Testis (tissue), 3 donors: ENCODE data around the gene CEP85L. TPM values are rescaled to one million over a fixed set of nuclear protein-coding genes. Genes with fewer than 3 reads are reported as not detected.

Experiments
- DNase-seq: peaks from one replicate; pipeline ENCODE4 v3.0.0-alpha.2; 2019
- H3K27ac ChIP-seq, 2 donors: fragments of 200-600 bp; sonication (generic); one replicate each; pipeline ENCODE4 v1.5.1; 2019
- H3K27me3 ChIP-seq: fragments of 200-600 bp; sonication (generic); one replicate; pipeline ENCODE4 v1.5.1; 2019
- H3K36me3 ChIP-seq: fragments of 200-600 bp; sonication (generic); one replicate; pipeline ENCODE4 v1.5.1; 2017; ENCODE audit warnings: low read depth; ENCODE audit errors: missing control alignments
- H3K4me1 ChIP-seq: fragments of 200-600 bp; sonication (generic); one replicate; pipeline ENCODE4 v1.5.1; 2019
- H3K4me3 ChIP-seq, 2 donors: fragments of 200-600 bp; sonication (generic); one replicate each; pipeline ENCODE4 v1.5.1; 2017 to 2019
- H3K9me3 ChIP-seq: fragments of 200-600 bp; sonication (generic); one replicate; pipeline ENCODE4 v1.5.1; 2017
- POLR2A ChIP-seq: fragments of 450-650 bp; IDR thresholded peaks from one replicate; pipeline ENCODE4 v1.6.1; 2017; ENCODE audit warnings: antibody characterized with exemption, mild to moderate bottlenecking, moderate library complexity
- WGBS, 2 donors: methylation state at CpG; one replicate each; pipeline ENCODE4 v1.1.5; 2018; 5-methylcytosine and 5-hydroxymethylcytosine counted together
- intact Hi-C: fragments of 100-400 bp; cut with DNase I; formaldehyde crosslinking; loops from one replicate; pipeline ENCODE4 v1.15.1; 2023; ENCODE audit warnings: low total_unique reads
- polyA plus RNA-seq: library from polyadenylated mRNA; stranded (reverse); fragments of 350-450 nt; fragmentation: Illumina TruSeq; extraction: RNeasy Lipid Tissue Mini Kit (QIAGEN cat#74804); gene quantifications from one replicate; pipeline ENCODE4 v1.2.3, GENCODE V29; 2014; ENCODE audit warnings: low read depth, low replicate concordance; ENCODE audit not compliant: insufficient read depth
- total RNA-seq, 2 donors: library from RNA; depleted of rRNA; stranded (reverse); fragments of >200 nt; gene quantifications; one replicate each; pipeline ENCODE4 v1.2.3, GENCODE V29; 2016
- TF ChIP-seq, protein P1 (sequence below), 3 experiments: fragments of 450-650 bp in 2 of 3; fragments of 200-600 bp in 1 of 3; sonication (generic) in 1 of 3; IDR thresholded peaks; one replicate each; pipeline ENCODE4 v1.5.1; 2016 to 2019; ENCODE audit warnings: antibody characterized with exemption in 3 of 3, mild to moderate bottlenecking in 2 of 3, moderate library complexity in 1 of 3

CEP85L gene
- total and polyA plus RNA-seq, 3 donors from 2014 or later: 63.7 to 80.7 (median 78.8) TPM

GRCh38 chr6:118648866-118649554 lies 2.4 kb downstream of the CEP85L start:
- intact Hi-C loops: no loop called here
- TF ChIP-seq, protein P1, sequence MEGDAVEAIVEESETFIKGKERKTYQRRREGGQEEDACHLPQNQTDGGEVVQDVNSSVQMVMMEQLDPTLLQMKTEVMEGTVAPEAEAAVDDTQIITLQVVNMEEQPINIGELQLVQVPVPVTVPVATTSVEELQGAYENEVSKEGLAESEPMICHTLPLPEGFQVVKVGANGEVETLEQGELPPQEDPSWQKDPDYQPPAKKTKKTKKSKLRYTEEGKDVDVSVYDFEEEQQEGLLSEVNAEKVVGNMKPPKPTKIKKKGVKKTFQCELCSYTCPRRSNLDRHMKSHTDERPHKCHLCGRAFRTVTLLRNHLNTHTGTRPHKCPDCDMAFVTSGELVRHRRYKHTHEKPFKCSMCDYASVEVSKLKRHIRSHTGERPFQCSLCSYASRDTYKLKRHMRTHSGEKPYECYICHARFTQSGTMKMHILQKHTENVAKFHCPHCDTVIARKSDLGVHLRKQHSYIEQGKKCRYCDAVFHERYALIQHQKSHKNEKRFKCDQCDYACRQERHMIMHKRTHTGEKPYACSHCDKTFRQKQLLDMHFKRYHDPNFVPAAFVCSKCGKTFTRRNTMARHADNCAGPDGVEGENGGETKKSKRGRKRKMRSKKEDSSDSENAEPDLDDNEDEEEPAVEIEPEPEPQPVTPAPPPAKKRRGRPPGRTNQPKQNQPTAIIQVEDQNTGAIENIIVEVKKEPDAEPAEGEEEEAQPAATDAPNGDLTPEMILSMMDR (IDR thresholded peaks at IDR 0.05): no peak
- TF ChIP-seq POLR2A: no peak
- H3K27ac ChIP-seq: peak overlapping the region in 1 of 2 donors; percentile 99
- H3K4me1 ChIP-seq: peaks cover 21% of the 10 kb centered on the region
- DNase-seq: no peak
- no peaks in the 10 kb centered on the region for H3K27me3 ChIP-seq
- H3K9me3 ChIP-seq: no peaks in the 10 kb centered on the region
- 12 to 33% methylated on average over 2 of the region's 2 CpGs for WGBS, 2 donors
- H3K36me3 ChIP-seq: no peaks in the 10 kb centered on the region
- no peak overlapping the region for H3K4me3 ChIP-seq

DNA sequence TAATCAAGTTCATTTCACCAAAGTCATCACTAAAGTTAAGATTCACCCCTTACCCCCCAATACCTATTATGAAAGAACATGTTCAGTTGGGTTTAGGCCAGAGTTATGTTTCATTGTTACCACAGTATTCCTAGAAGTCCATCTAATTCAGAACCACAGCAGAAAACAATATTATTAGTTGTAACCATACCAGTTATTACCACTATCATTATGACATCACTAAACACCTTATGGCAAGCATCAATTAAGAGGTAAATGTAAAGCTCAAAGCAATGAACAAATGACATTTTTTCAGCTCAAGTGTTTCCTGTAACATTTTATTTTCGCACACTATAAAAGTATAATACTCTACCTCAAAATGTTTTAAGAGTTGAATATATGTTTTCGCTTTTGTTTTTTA lies 4.4 kb downstream of the CEP85L start:
- Histone ChIP-seq H3K4me3 (no peak overlapping the region), H3K9me3 (no peaks in the 10 kb centered on the region), H3K4me1 (peaks cover 28% of the 10 kb centered on the region), H3K27me3 (no peaks in the 10 kb centered on the region), H3K36me3 (no peaks in the 10 kb centered on the region), H3K27ac (no peak overlapping the region)
- TF ChIP-seq, protein P1 (IDR thresholded peaks at IDR 0.05): no peak
- TF ChIP-seq POLR2A: no peak
- intact Hi-C loops: no loop called here
- WGBS, 2 donors: 77 to 90% methylated on average over 2 of the region's 2 CpGs
- no peak for DNase-seq

- peak overlapping the region in 1 of 2 donors; percentile 14 for H3K27ac ChIP-seq
- 45 to 61% methylated on average over 2 of the region's 2 CpGs for WGBS, 2 donors
These were observed 6.0 kb downstream of the CEP85L start for GRCh38 chr6:118645395-118645794.

GRCh38 chr6:118644007-118644406 lies 7.4 kb downstream of the CEP85L start:
- Histone ChIP-seq H3K27ac (peak overlapping the region in 1 of 2 donors; percentile 25), H3K4me1 (peaks cover 27% of the 10 kb centered on the region)
- 77 to 80% methylated on average over 2 of the region's 2 CpGs for WGBS, 2 donors

More at GRCh38 chr6:118645395-118645794, 6.0 kb downstream of the CEP85L start:
- Histone ChIP-seq H3K27me3 (no peaks in the 10 kb centered on the region), H3K36me3 (no peaks in the 10 kb centered on the region), H3K4me1 (peaks cover 28% of the 10 kb centered on the region), H3K9me3 (no peaks in the 10 kb centered on the region), H3K4me3 (no peak overlapping the region)
- TF ChIP-seq, protein P1 (IDR thresholded peaks at IDR 0.05): no peak
- no peak for TF ChIP-seq POLR2A
- peak; percentile 73 for DNase-seq
- intact Hi-C loops: no loop called here

More at GRCh38 chr6:118644007-118644406, 7.4 kb downstream of the CEP85L start:
- DNase-seq: no peak
- Histone ChIP-seq H3K36me3 (no peaks in the 10 kb centered on the region), H3K4me3 (no peak overlapping the region), H3K27me3 (no peaks in the 10 kb centered on the region), H3K9me3 (no peaks in the 10 kb centered on the region)
- intact Hi-C loops: no loop called here
- TF ChIP-seq POLR2A: no peak
- TF ChIP-seq, protein P1 (IDR thresholded peaks at IDR 0.05): no peak
